Thyroid gland (tissue), 4 donors: ENCODE results near the gene PDCD7. TPM values are rescaled to one million over a fixed set of nuclear protein-coding genes. Genes with fewer than 3 reads are reported as not detected.
"Not testable (repeated sequence)": the region's sequence is repeated elsewhere in the genome, so short reads cannot be mapped to it uniquely, and the experiment has no call there.

Source experiments
- DNase-seq, 2 donors: peaks; one replicate each; pipeline ENCODE4 v3.0.0-alpha.2; 2019
- H3K27ac ChIP-seq, 3 donors: fragments of 200-600 bp; sonication (generic); 1 replicate in 2 of 3; 2 replicates in 1 of 3; pipeline ENCODE4 v1.5.1; 2016 to 2019; ENCODE audit warnings: mild to moderate bottlenecking in 1 of 3, moderate library complexity in 1 of 3
- H3K27me3 ChIP-seq: fragments of 200-600 bp; sonication (generic); one replicate; pipeline ENCODE4 v1.5.1; 2019
- H3K36me3 ChIP-seq, 2 donors: fragments of 200-600 bp; sonication (generic); one replicate each; pipeline ENCODE4 v1.5.1; 2016 to 2019
- H3K4me1 ChIP-seq, 2 donors: fragments of 200-600 bp; sonication (generic); one replicate each; pipeline ENCODE4 v1.5.1; 2017 to 2019
- H3K4me3 ChIP-seq, 3 donors: fragments of 200-600 bp; sonication (generic); replicated peaks in 1 of 3; 1 replicate in 2 of 3; 2 replicates in 1 of 3; pipeline ENCODE4 v1.5.1; 2016; ENCODE audit warnings: mild to moderate bottlenecking in 1 of 3
- H3K9me3 ChIP-seq: fragments of 200-600 bp; sonication (generic); one replicate; pipeline ENCODE4 v1.5.1; 2017
- POLR2A ChIP-seq, 2 donors: fragments of 450-650 bp; IDR thresholded peaks; one replicate each; pipeline ENCODE4 v1.6.1; 2017; ENCODE audit warnings: antibody characterized with exemption in 2 of 2, mild to moderate bottlenecking in 2 of 2, moderate library complexity in 1 of 2
- WGBS, 2 donors: methylation state at CpG; one replicate each; pipeline ENCODE4 v1.1.5; 2017; 5-methylcytosine and 5-hydroxymethylcytosine counted together
- intact Hi-C: fragments of 100-400 bp; cut with DNase I; formaldehyde crosslinking; loops from one replicate; pipeline ENCODE4 v1.15.1; 2023
- total RNA-seq, 4 donors: library from RNA; depleted of rRNA; stranded (reverse); fragments of >200 nt; gene quantifications; one replicate each; pipeline ENCODE4 v1.2.3, GENCODE V29; 2016
- TF ChIP-seq, protein P1 (sequence below), 6 experiments: fragments of 200-600 bp in 3 of 6; fragments of 450-650 bp in 3 of 6; sonication (generic) in 3 of 6; IDR thresholded peaks; one replicate each; pipeline ENCODE4 v1.5.1; 2016 to 2019; ENCODE audit warnings: antibody characterized with exemption in 6 of 6, mild to moderate bottlenecking in 2 of 6, inconsistent platforms in 1 of 6, moderate library complexity in 1 of 6

Gene PDCD7
- total RNA-seq, 4 donors from 2014 or later, result 27.5 to 43.4 (median 32.9) TPM

DNA sequence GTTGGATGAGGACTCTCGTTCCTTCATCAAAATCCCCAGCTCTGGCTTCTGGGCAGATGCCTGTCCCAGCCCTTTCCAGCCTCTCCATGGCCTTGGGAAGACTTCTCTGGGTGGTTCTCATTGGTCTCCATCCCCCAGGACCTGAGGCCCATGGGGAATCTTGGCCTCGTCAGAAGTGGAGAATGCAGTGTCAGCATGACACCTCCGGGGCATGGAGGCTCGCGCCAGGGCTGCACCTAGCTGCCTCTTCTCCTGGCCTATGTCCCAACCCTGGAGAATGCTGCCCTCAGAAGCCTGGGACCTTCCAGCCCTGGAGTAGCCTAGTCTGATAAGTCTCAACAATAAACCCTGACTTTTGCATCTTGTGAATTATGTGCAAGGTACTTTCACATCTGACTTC, 54.0 kb downstream of the PDCD7 start:
- H3K9me3 ChIP-seq, result no peaks in the 10 kb centered on the region
- no peaks in the 10 kb centered on the region for H3K36me3 ChIP-seq
- intact Hi-C loops, result no loop called here
- no peak overlapping the region for H3K4me3 ChIP-seq
- no peak for TF ChIP-seq POLR2A (IDR thresholded peaks at IDR 0.05)
- TF ChIP-seq, protein P1, sequence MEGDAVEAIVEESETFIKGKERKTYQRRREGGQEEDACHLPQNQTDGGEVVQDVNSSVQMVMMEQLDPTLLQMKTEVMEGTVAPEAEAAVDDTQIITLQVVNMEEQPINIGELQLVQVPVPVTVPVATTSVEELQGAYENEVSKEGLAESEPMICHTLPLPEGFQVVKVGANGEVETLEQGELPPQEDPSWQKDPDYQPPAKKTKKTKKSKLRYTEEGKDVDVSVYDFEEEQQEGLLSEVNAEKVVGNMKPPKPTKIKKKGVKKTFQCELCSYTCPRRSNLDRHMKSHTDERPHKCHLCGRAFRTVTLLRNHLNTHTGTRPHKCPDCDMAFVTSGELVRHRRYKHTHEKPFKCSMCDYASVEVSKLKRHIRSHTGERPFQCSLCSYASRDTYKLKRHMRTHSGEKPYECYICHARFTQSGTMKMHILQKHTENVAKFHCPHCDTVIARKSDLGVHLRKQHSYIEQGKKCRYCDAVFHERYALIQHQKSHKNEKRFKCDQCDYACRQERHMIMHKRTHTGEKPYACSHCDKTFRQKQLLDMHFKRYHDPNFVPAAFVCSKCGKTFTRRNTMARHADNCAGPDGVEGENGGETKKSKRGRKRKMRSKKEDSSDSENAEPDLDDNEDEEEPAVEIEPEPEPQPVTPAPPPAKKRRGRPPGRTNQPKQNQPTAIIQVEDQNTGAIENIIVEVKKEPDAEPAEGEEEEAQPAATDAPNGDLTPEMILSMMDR (IDR thresholded peaks at IDR 0.05), result no peak
- peaks cover 22 to 49% of the 10 kb centered on the region in 2 donors for H3K4me1 ChIP-seq
- DNase-seq, result no peak
- H3K27me3 ChIP-seq, result no peaks in the 10 kb centered on the region
- 86 to 94% methylated on average over 5 of the region's 5 CpGs for WGBS, 2 donors
- H3K27ac ChIP-seq, result no peak overlapping the region

DNA sequence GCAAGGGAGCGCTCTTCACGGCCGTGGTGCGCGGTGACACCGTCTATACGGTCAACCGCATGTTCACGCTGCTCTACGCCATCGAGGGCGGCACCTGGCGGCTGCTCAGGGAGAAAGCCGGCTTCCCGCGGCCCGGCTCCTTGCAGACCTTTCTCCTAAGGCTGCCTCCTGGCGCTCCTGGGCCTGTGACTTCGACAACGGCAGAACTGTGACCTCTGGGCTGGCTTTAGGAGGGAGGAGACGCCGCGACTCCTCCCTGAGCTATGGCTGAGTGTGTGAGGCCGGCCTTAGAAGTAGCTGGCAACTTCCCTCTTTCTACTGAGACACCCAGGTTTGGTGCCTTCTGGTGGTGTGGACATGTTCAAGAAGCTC, 55.6 kb downstream of the PDCD7 start:
- no peaks in the 10 kb centered on the region for H3K27me3 ChIP-seq
- H3K9me3 ChIP-seq, result no peaks in the 10 kb centered on the region
- WGBS, 2 donors, result 17 to 35% methylated on average over 13 to 14 of the region's 24 CpGs
- H3K4me3 ChIP-seq, result no peak overlapping the region
- DNase-seq, result peak; percentile 65 to 68
- H3K4me1 ChIP-seq, result peaks cover 22 to 35% of the 10 kb centered on the region in 2 donors
- H3K36me3 ChIP-seq, result no peaks in the 10 kb centered on the region
- TF ChIP-seq, protein P1 (IDR thresholded peaks at IDR 0.05), result peak in 4 of 6 experiments; percentile 35 to 62 (median 50)
- no peak for TF ChIP-seq POLR2A (IDR thresholded peaks at IDR 0.05)
- intact Hi-C loops, result no loop called here
- H3K27ac ChIP-seq, result no peak overlapping the region

DNA sequence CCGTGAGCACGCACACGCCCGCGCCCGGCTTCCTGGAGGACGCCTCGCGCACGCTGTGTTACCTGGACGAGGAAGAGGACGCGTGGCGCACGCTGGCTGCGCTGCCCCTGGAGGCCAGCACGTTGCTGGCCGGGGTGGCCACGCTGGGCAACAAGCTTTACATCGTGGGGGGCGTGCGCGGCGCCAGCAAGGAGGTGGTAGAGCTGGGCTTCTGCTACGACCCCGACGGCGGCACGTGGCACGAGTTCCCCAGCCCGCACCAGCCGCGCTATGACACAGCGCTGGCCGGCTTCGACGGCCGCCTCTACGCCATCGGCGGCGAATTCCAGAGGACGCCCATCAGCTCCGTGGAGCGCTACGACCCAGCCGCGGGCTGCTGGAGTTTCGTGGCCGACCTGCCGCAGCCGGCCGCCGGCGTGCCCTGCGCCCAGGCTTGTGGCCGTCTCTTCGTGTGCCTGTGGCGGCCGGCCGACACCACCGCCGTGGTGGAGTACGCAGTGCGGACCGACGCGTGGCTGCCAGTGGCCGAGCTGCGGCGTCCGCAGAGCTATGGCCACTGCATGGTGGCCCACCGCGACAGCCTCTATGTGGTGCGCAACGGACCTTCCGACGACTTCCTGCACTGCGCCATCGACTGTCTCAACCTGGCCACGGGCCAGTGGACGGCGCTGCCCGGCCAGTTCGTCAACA, 56.2 kb downstream of the PDCD7 start:
- H3K4me3 ChIP-seq, result no peak overlapping the region
- no peak for TF ChIP-seq POLR2A (IDR thresholded peaks at IDR 0.05)
- TF ChIP-seq, protein P1 (IDR thresholded peaks at IDR 0.05), result no peak
- peaks cover 16 to 30% of the 10 kb centered on the region in 2 donors for H3K4me1 ChIP-seq
- H3K9me3 ChIP-seq, result no peaks in the 10 kb centered on the region
- no peaks in the 10 kb centered on the region for H3K27me3 ChIP-seq
- no peaks in the 10 kb centered on the region for H3K36me3 ChIP-seq
- no peak for DNase-seq
- 63 to 67% methylated on average over 7 to 29 of the region's 85 CpGs for WGBS, 2 donors
- H3K27ac ChIP-seq, result no peak overlapping the region
- intact Hi-C loops, result no loop called here

DNA sequence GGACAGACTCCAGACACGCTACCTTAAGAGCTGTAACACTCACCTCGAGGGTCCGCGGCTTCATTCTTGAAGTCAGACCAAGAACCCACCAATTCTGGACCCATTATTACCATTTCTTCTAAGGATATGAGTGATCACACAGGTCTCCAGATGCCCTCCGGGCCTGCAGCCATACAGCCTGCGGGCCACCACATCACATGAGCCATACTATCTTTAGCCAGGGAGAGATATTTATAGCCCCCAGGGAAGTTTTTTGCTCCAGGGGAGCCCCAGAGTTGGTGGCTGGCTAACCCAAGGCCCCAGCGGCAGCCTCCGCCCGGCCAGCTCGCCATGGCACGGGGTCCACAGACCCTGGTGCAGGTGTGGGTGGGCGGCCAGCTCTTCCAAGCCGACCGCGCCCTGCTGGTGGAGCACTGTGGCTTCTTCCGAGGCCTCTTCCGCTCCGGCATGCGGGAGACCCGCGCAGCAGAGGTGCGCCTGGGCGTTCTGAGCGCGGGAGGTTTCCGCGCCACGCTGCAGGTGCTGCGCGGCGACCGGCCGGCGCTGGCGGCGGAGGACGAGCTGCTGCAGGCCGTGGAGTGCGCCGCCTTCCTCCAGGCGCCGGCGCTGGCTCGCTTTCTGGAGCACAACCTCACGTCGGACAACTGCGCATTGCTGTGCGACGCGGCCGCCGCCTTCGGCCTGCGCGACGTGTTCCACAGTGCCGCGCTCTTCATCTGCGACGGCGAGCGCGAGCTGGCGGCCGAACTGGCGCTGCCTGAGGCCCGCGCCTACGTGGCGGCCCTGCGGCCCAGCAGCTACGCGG, 56.9 kb downstream of the PDCD7 start, which contains the start of gene KBTBD13:
Gene KBTBD13, plus strand, starts transcription at position 261 of the 805 bp plus-strand sequence. Its CDS starts 70 bp downstream, at position 331.
- no peak for DNase-seq
- no peaks in the 10 kb centered on the region for H3K27me3 ChIP-seq
- WGBS, 2 donors, result 62 to 96% methylated on average over 6 to 50 of the region's 73 CpGs
- intact Hi-C loops, result no loop called here
- no peak within 1 kb of the TSS for H3K4me3 ChIP-seq
- H3K27ac ChIP-seq, result no peak within 1 kb of the TSS
- no peaks in the 10 kb centered on the region for H3K9me3 ChIP-seq
- peaks cover 13 to 30% of the 10 kb centered on the region in 2 donors for H3K4me1 ChIP-seq
- TF ChIP-seq, protein P1 (IDR thresholded peaks at IDR 0.05), result no peak
- no peak for TF ChIP-seq POLR2A (IDR thresholded peaks at IDR 0.05)
- no peaks in the 10 kb centered on the region for H3K36me3 ChIP-seq

DNA sequence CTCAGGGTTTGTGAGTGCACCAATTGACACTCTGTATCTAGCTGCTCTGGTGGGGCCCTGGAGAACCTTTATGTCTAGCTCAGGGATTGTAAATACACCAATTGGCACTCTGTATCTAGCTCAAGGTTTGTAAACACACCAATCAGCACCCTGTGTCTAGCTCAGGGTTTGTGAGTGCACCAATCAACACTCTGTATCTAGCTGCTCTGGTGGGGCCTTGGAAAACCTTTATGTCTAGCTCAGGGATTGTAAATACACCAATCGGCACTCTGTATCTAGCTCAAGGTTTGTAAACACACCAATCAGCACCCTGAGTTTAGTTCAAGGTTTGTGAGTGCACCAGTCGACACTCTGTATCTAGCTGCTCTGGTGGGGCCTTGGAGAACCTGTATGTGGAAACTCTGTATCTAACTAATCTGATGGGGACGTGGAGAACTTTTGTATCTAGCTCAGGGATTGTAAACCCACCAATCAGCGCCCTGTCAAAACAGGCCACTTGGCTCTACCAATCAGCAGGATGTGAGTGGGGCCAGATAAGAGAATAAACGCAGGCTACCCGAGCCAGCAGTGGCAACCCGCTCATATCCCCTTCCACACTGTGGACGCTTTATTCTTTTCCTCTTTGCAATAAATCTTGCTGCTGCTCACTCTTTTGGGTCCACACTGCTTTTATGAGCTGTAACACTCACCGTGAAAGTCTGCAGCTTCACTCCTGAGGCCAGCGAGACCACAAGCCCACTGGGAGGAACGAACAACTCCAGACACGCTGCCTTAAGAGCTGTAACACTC, 57.8 kb downstream of the PDCD7 start:
- 84 to 87% methylated on average over 12 of the region's 12 CpGs for WGBS, 2 donors
- H3K4me3 ChIP-seq, H3K27me3 ChIP-seq, DNase-seq, intact Hi-C loops, H3K27ac ChIP-seq, H3K9me3 ChIP-seq, H3K36me3 ChIP-seq: not testable (repeated sequence)
- H3K4me1 ChIP-seq, result peaks cover 10 to 30% of the 10 kb centered on the region in 2 donors

DNA sequence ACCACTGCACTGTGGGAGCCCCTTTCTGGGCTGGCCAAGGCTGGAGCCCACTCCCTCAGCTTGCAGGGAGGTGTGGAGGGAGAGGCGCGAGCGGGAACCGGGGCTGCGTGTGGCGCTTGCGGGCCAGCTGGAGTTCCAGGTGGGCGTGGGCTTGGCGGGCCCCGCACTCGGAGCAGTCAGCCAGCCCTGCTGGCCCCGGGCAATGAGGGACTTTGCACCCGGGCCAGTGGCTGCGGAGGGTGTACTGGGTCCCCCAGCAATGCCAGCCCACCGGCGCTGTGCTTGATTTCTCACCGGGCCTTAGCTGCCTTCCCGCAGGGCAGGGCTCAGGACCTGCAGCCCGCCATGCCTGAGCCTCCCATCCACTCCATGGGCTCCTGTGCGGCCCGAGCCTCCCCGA, 58.7 kb downstream of the PDCD7 start:
- intact Hi-C loops, H3K36me3 ChIP-seq, H3K9me3 ChIP-seq, H3K4me3 ChIP-seq, H3K27ac ChIP-seq, H3K27me3 ChIP-seq, DNase-seq: not testable (repeated sequence)
- H3K4me1 ChIP-seq, result peaks cover 15 to 34% of the 10 kb centered on the region in 2 donors
- 100% methylated on average over 2 to 3 of the region's 22 CpGs for WGBS, 2 donors
